ENCODE data around the gene CPSF4L. TPM values are rescaled to one million over a fixed set of nuclear protein-coding genes. Genes with fewer than 3 reads are reported as not detected.
"Not testable (repeated sequence)": the region's sequence is repeated elsewhere in the genome, so short reads cannot be mapped to it uniquely, and the experiment has no call there.

CPSF4L gene
- not detected for total RNA-seq
- long read RNA-seq = 0 reads

GRCh38 chr17:73261617-73261951 is at the start of gene CPSF4L:
CPSF4L (minus strand) TSS chr17:73261880; CDS start chr17:73261818, 62 bp downstream.
- no peak for TF ChIP-seq CTCF (IDR thresholded peaks at IDR 0.05; ENCODE audit: borderline replicate concordance)
- H3K27ac ChIP-seq (replicated peaks) = no peak within 1 kb of the TSS
- intact Hi-C loops (cut with micrococcal nuclease) = no loop called here
- no peaks in the 10 kb centered on the region for H3K36me3 ChIP-seq
- peaks cover 10% of the 10 kb centered on the region for H3K4me1 ChIP-seq
- H3K9me3 ChIP-seq (replicated peaks) = no peaks in the 10 kb centered on the region
- no peaks in the 10 kb centered on the region for H3K27me3 ChIP-seq (ENCODE audit: low read depth)
- H3K4me3 ChIP-seq = no peak within 1 kb of the TSS
- DNase-seq = no peak

DNA sequence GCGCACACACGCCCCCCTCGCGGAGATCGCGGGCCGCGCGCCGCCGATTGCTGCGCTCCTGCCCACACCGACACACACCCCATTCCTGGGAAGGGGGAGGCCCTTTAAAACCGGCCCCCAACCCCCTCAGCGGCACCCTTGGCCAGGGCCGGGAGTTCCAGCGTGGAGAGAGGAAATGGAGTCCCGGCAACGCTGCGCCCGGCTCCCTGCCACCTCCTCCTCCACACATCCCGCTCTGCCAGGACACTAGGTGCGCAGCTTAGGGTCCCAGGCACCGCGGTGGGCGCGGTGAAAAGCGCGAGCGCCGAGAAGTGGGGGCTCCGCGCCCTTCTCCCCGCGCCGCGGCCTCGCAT is 49.7 kb upstream of the CPSF4L start:
- H3K27me3 ChIP-seq (ENCODE audit: low read depth) = no peaks in the 10 kb centered on the region
- H3K36me3 ChIP-seq = no peaks in the 10 kb centered on the region
- DNase-seq = peak; percentile 54
- no peak for TF ChIP-seq CTCF (IDR thresholded peaks at IDR 0.05; ENCODE audit: borderline replicate concordance)
- intact Hi-C loops (cut with micrococcal nuclease) = no loop called here
- H3K4me1 ChIP-seq = peaks cover 60% of the 10 kb centered on the region
- peak overlapping the region; percentile 81 for H3K4me3 ChIP-seq
- peak overlapping the region; percentile 98 for H3K27ac ChIP-seq (replicated peaks)
- H3K9me3 ChIP-seq (replicated peaks) = no peaks in the 10 kb centered on the region

DNA sequence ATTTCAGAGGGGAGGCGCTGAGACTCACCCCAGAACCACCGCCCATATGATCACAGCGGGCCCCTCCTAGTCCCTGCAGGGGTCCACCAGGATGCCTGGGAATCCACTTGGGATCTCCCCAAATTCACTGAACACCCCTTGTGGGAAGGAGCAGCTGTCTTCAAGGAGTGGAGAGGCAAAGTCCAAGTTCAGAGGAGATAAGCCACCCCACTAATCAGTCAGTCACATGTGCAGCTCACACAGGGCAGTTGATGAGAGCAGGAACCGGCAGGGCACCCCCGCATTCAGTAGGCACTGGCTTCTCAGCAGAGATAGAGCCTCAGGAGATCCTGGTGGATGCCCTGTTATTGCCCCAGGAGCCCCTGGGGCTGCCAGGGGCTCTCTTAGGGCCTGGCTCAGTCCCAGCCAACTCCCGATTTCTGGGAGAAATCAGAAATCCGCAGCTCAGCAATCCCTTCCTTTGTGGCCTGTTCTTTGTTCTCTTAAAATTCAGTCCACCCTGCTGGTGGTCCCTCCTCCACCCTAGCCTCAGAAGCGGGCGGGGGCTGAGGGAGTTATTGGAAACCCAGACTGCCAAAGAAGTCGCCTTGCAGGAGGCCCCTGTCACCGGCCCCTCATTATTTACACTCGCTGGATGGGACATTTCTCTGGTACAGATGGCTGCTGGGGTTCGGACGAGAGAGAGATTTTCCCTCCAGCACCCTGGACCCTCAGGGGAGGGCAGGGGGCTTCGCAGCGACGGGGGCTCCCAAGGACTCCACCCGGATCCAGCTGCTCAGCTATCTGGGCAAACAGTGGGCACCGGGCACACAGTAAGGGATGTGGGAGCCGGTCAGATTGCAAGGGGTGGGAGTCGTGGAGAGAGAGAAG is 48.3 kb upstream of the CPSF4L start:
- Histone ChIP-seq H3K36me3 (no peaks in the 10 kb centered on the region), H3K4me1 (peaks cover 74% of the 10 kb centered on the region), H3K27ac (replicated peaks) (peak overlapping the region; percentile 98), H3K9me3 (replicated peaks) (no peaks in the 10 kb centered on the region), H3K27me3 (ENCODE audit: low read depth) (no peaks in the 10 kb centered on the region), H3K4me3 (peak overlapping the region; percentile 81)
- no peak for TF ChIP-seq CTCF (IDR thresholded peaks at IDR 0.05; ENCODE audit: borderline replicate concordance)
- intact Hi-C loops (cut with micrococcal nuclease) = no loop called here
- no peak for DNase-seq

DNA sequence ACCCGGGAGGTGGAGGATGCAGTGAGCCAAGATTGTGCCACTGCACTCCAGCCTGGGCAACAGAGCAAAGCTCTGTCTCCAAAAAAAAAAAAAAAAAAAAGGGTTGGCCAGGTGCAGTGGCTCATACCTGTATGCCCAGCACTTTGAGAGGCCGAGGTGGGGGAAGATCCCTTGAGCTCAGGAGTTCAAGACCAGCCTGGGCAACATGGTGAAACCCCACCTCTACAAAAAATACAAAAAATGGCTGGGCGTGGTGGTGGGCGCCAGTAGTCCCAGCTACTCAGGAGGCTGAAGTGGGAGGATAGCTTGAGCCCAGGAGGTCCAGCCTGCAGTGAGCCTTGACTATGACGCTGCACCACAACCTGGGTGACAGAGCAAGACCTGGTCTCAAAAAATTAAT is 47.3 kb upstream of the CPSF4L start:
- peaks cover 84% of the 10 kb centered on the region for H3K4me1 ChIP-seq
- H3K9me3 ChIP-seq (replicated peaks); intact Hi-C loops (cut with micrococcal nuclease); H3K27me3 ChIP-seq (ENCODE audit: low read depth); DNase-seq; H3K36me3 ChIP-seq: not testable (repeated sequence)
- peak overlapping the region; percentile 81 for H3K4me3 ChIP-seq
- H3K27ac ChIP-seq (replicated peaks) = peak overlapping the region; percentile 98

DNA sequence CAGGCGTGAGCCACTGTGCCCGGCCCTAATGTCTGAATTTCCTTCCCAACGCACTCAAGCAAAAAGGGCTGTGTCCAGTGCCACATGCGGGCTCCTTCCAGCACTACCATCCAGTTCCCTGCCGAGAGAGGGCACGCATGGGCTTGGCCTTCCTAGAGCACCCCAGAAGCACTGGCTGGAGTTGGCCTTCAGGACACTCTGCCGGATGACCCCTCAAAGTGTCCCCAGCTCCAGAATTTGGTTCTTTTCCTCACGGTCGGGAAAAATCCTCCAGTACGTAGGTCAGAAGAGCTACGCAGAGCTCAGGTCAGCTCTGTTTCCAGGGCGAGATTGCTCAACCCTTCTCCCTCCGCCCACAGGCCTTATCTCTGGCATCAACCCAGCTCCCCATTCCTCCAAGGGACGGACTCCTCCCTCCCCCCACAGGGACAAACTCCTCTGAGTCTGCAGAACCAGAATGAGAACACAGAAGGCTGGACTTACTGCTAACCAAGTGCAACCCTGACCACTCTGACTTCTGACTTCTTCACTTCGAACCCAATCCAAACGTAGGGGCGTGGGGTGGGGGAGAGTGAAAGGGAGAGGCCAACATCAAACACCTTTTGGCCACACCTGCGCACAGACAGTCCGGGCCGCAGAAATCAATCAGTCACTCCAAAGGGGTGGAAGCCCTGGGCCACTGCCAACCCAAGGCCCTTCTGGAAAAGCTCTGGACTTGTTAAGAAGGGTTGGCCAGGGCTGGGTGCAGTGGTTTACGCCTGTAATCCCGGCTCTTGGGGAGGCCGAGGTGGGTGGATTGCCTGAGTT is 46.5 kb upstream of the CPSF4L start:
- Histone ChIP-seq H3K4me3 (peak overlapping the region; percentile 81), H3K27me3 (ENCODE audit: low read depth) (no peaks in the 10 kb centered on the region), H3K36me3 (no peaks in the 10 kb centered on the region), H3K27ac (replicated peaks) (peak overlapping the region; percentile 98), H3K9me3 (replicated peaks) (no peaks in the 10 kb centered on the region), H3K4me1 (peaks cover 92% of the 10 kb centered on the region)
- TF ChIP-seq CTCF (IDR thresholded peaks at IDR 0.05; ENCODE audit: borderline replicate concordance) = no peak
- intact Hi-C loops (cut with micrococcal nuclease) = no loop called here
- peak; percentile 80 for DNase-seq

DNA sequence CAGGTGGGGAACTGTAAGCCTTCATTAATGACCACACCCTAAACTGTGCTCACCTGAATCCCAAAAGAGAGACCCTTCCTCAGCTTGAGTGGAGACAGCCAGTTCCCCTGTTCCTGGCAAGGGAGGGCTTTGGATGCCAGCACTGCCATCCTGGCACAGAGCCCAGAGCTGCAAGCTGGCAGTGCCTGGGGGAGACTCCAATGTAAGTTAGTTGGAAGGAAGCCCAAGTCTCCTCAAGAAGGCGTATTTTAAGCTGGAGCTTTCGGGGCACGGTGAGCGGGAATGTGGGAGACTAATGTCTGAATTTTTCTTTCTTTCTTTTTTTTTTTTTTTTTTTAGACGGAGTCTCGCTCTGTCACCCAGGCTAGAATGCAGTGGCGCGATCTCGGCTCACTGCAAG is 45.5 kb upstream of the CPSF4L start:
- H3K27ac ChIP-seq (replicated peaks) = peak overlapping the region; percentile 98
- peaks cover 95% of the 10 kb centered on the region for H3K4me1 ChIP-seq
- H3K9me3 ChIP-seq (replicated peaks) = no peaks in the 10 kb centered on the region
- DNase-seq = peak; percentile 58
- intact Hi-C loops (cut with micrococcal nuclease) = no loop called here
- H3K27me3 ChIP-seq (ENCODE audit: low read depth) = no peaks in the 10 kb centered on the region
- H3K36me3 ChIP-seq = no peaks in the 10 kb centered on the region
- no peak for TF ChIP-seq CTCF (IDR thresholded peaks at IDR 0.05; ENCODE audit: borderline replicate concordance)
- peak overlapping the region; percentile 81 for H3K4me3 ChIP-seq

All from left ventricle myocardium inferior (tissue), 1 donor.